Limb (tissue), 2 donors: ENCODE measurements around the gene PRR23E.

Experiments
- DNase-seq, 2 donors: peaks; one replicate each; pipeline ENCODE4 v3.0.0-alpha.2; 2016; ENCODE audit errors: extremely low spot score in 2 of 2

Gene PRR23E

DNA sequence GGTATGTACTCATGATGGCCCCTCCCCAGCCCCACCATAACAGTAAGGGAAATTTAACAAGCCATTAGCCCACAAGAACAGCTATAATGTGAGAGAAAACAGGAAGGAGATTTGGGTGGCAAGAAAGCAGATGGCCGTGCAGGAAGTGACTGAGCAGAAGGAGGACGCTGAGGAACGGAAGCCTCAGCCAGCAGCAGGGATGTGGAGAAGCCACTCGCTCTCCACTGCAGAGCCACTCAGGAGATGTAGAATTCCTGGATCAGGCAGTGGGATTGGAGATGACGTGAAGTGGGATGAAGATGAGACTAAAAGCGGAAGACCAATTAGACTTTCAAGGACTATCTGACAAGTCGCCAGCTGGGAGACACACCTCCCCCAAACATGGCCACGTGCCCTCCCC is 31.2 kb downstream of the PRR23E start:
- no peak for DNase-seq

DNA sequence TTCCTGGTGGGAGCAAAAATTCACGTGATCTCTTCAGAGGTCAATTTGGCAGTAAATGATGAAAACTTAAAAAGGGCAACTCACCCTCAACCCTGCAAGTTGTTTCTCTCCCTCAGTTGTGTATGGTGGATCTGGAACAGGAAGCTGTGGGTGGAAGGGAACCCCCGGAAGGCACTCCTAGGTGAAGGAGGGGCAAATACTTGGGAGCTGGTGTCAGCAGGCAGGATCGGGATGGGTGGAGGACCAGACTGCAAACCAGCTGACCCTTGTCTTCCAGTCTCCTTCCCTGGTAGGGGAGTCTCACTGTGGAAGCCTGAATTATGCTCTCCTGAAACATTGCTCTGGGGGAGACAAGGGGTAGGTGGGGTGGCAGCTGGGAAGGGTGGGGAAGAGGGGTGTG is 33.5 kb downstream of the PRR23E start:
- DNase-seq = no peak

DNA sequence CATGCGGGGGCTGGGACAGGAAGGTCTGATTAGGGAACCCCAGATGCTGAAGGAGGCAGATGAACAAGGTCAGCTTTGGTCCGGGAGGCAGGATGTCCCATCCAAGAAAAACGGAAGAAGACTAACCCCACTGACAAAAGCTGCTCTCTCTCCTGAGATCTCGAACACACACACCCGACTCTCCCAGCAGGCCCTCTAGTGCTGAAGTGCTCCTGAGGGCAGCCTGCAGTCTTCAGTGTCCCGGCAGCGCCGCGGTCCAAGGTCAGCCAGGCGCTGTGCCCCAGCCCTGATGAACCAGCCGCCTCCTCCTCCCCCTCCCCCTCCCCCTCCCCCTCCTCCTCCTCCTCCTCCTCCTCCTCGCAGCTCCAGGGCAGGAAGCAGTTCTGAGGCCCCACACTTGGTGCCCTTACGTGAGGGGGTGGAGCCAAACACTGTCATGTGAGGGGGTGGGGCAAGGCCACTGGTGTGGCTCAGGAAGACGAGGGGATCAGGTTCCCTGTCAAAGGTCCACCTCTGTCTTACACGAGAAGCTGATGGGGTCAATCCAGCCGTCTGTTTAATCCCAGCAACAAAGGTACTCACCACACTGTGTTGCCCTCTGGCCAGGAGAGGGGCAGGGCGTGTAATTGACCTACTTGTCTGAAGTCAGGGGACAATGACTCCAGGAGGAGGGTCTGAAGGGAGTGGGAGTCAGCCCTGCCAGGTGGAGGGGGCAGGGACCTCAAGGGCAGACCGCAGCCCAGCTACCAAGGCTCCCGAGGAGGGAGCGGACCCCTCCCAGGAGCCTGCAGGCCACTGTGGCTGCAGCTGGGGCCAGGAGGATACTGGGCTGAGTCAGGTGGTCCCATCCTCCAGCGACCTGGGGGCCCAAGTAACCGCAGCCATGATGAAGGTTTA is 34.3 kb downstream of the PRR23E start:
- DNase-seq = no peak

DNA sequence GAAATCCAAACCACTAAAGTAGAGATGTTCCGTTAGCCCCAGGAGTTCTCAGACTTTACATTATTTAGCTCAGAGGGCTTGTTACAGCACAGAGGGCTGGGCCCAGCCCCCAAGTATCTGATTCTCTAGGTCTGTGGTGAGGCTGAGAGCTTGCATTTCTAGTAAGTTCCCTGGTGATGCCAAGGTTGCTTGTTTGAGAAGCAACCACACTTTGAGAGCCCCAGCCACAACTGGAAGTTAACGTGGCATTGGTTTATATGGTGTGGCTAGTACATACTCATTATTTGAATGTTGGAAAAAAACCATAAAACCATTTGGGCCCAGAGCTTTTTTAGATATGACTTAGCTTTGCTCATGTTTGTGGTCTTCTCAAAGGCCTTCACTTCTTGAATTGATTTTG is 35.9 kb downstream of the PRR23E start:
- DNase-seq = no peak

DNA sequence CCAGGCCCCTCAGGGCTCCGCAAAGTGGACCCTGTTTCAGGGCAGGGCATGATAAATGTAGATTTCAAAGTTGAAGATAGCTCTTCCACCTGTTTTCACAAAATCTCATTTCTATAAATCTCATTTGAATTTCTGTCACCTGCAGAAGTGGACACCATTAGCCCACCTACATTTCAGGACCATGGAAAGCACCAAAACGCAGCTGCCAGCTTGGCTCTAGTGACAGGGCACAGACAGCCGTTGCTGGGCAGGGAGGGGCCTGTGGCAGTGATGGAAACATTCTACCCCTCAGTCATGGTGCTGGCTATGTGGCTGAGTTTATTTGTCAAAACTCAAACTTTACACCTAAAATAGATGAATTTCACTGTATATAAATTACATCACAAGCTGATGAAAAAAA is 40.4 kb downstream of the PRR23E start:
- peak in 1 of 2 donors; percentile 13 for DNase-seq

DNA sequence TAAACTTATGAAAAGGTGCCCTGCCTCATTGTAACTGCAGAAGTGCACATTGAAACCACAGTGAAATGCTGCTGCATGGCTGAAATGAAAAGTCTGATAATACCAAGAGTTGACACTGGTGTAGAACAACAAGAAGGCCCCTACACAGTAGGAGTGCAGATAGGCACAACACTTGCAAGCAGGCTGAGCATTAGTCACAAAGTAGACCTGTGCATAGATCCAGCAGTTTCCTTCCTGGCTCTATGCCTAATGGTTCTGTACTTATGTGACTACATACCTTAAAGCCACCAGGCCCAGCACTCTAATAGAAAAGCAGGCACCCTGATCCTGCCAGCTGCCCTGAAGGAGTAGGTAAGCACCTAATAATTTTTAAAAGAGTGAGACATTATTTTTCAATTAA is 41.8 kb downstream of the PRR23E start:
- DNase-seq = no peak

DNA sequence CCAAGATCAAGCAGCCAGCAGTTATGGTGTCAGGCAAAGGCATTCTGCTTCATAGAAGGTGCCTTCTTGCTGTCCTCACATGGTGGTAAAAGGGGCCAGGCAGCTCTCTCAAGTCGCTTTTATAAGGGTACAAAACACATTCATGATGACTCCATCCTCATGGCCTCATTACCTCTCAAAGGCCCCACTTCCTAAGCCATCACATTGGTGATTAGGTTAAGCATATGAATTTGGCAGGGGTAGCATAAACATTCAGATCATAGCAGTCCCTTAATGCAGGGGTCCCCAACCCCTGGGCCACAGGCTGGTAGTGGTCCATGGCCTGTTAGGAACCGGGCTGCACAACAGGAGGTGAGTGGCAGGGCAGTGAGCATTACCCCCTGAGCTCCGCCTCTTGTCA is 42.8 kb downstream of the PRR23E start:
- DNase-seq = no peak

DNA sequence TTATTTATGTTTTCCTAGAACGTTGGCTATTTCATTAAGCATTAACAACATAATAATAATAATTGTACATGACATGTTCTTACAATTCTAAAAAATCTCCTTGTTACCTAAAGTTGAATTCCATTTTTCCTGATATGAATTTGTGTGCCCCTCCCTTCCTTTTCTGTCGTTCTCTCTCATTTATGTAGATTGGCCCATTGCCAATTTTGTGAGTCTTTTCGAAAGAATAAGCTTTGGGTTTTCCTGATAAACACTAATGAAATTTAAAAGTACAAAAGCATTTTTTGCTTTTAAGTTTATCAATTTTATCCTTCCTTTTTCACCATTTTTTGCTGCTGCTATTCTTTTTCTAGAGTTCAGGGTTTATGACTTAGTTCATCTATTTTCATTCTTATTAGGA is 44.9 kb downstream of the PRR23E start:
- DNase-seq = no peak

DNA sequence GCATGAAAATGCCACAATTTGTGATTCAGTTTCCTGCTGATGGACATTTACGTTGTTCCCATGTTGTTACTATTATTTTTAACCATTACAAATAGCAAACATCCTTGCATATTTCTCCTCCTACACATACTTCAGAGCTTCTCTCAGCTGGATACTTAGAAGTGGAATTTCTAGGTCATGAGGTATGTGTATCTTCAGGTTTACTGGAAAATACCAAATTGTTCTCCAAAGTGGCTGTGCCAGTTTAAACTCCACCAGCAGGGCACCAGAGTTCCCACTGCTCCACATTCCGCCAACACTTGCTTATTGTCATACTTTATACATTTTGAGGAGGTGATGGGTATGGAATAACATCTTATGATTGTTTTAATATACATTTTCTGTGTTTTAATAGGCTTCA is 45.7 kb downstream of the PRR23E start:
- no peak for DNase-seq

DNA sequence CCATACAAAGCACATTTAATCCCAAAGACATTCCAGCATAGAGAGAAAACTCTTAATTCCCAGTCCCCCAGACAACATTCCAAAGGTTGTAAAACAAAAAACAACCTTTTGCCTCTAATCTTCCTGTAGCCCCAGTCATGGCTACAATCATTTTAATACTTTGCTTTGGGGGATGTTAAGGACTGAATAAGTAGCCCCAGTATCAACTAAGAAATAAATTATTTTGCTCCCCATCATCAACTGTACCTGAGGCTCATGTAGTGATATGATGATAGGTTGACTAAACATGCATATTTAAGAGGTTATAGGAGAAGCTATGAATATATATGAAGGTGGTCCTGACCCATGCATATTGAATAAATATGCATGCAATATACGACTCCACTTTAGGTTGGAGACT is 54.4 kb downstream of the PRR23E start:
- DNase-seq = no peak
